ENCODE measurements around the gene COPB1. TPM values are rescaled to one million over a fixed set of nuclear protein-coding genes. Genes with fewer than 3 reads are reported as not detected.

COPB1 gene
- total RNA-seq, 4 donors from 2014 or later = 60.9 to 118 (median 102) TPM

- WGBS, 2 donors = 38 to 60% methylated on average over 1 of the region's 1 CpG
- Histone ChIP-seq H3K9me3 (no peaks in the 10 kb centered on the region), H3K4me3 (no peak overlapping the region), H3K4me1 (peaks cover 0 to 19% (median 0%) of the 10 kb centered on the region in 3 donors), H3K27me3 (no peaks in the 10 kb centered on the region), H3K36me3 (no peaks in the 10 kb centered on the region), H3K27ac (peak overlapping the region in 1 of 4 donors; percentile 68)
- intact Hi-C loops (cut with DNase I) = no loop called here
- no peak for TF ChIP-seq CTCF (IDR thresholded peaks at IDR 0.05)
- TF ChIP-seq POLR2A (IDR thresholded peaks at IDR 0.05) = no peak
- no peak for DNase-seq
These were observed 43.6 kb upstream of the COPB1 start for GRCh38 chr11:14543260-14543659.

GRCh38 chr11:14542324-14542723, 42.7 kb upstream of the COPB1 start:
- intact Hi-C loops (cut with DNase I) = no loop called here
- Histone ChIP-seq H3K4me3 (no peak overlapping the region), H3K4me1 (peaks cover 0 to 26% (median 0%) of the 10 kb centered on the region in 3 donors), H3K36me3 (no peaks in the 10 kb centered on the region), H3K9me3 (no peaks in the 10 kb centered on the region), H3K27ac (peak overlapping the region in 1 of 4 donors; percentile 68), H3K27me3 (no peaks in the 10 kb centered on the region)
- no peak for DNase-seq
- TF ChIP-seq POLR2A (IDR thresholded peaks at IDR 0.05) (no peak), CTCF (IDR thresholded peaks at IDR 0.05) (no peak)

GRCh38 chr11:14541192-14541947, 41.8 kb upstream of the COPB1 start:
- DNase-seq = no peak
- no peak for TF ChIP-seq CTCF (IDR thresholded peaks at IDR 0.05)
- TF ChIP-seq POLR2A (IDR thresholded peaks at IDR 0.05) = no peak
- no peaks in the 10 kb centered on the region for H3K27me3 ChIP-seq
- WGBS, 2 donors = 53 to 61% methylated on average over 6 of the region's 6 CpGs
- intact Hi-C loops (cut with DNase I) = no loop called here
- H3K4me3 ChIP-seq = peak overlapping the region in 1 of 4 donors; percentile 4
- peaks cover 0 to 35% (median 0%) of the 10 kb centered on the region in 3 donors for H3K4me1 ChIP-seq
- H3K27ac ChIP-seq = peak overlapping the region; percentile 11 to 78 (median 71)
- H3K9me3 ChIP-seq = no peaks in the 10 kb centered on the region
- no peaks in the 10 kb centered on the region for H3K36me3 ChIP-seq

- no peaks in the 10 kb centered on the region for H3K36me3 ChIP-seq
- no peaks in the 10 kb centered on the region for H3K9me3 ChIP-seq
- no peaks in the 10 kb centered on the region for H3K27me3 ChIP-seq
- H3K4me1 ChIP-seq = peaks cover 0 to 35% (median 0%) of the 10 kb centered on the region in 3 donors
- WGBS, 2 donors = 65 to 71% methylated on average over 4 of the region's 4 CpGs
- TF ChIP-seq CTCF (IDR thresholded peaks at IDR 0.05) (no peak), POLR2A (IDR thresholded peaks at IDR 0.05) (no peak)
- H3K4me3 ChIP-seq = no peak overlapping the region
- DNase-seq = no peak
- intact Hi-C loops (cut with DNase I) = loop anchor here (5.0 kb wide), 1 partner anchor 367 kb away; no protein-coding TSS in a partner anchor
- peak overlapping the region in 3 of 4 donors; percentile 59 to 74 (median 68) for H3K27ac ChIP-seq
These were observed 40.4 kb upstream of the COPB1 start for GRCh38 chr11:14539982-14540421.

- TF ChIP-seq POLR2A (IDR thresholded peaks at IDR 0.05) = no peak
- TF ChIP-seq CTCF (IDR thresholded peaks at IDR 0.05) = no peak
- H3K36me3 ChIP-seq = no peaks in the 10 kb centered on the region
- H3K27ac ChIP-seq = peak overlapping the region in 3 of 4 donors; percentile 60 to 74 (median 68)
- intact Hi-C loops (cut with DNase I) = loop anchor here (5.0 kb wide), 1 partner anchor 368 kb away; no protein-coding TSS in a partner anchor
- no peaks in the 10 kb centered on the region for H3K27me3 ChIP-seq
- WGBS, 2 donors = 69 to 72% methylated on average over 3 of the region's 3 CpGs
- peaks cover 0 to 35% (median 0%) of the 10 kb centered on the region in 3 donors for H3K4me1 ChIP-seq
- no peaks in the 10 kb centered on the region for H3K9me3 ChIP-seq
- no peak overlapping the region for H3K4me3 ChIP-seq
- DNase-seq = no peak
These were observed 39.4 kb upstream of the COPB1 start for GRCh38 chr11:14538926-14539554.
